Central memory CD8-positive, alpha-beta T cell (primary cell): Measurements from ENCODE around the gene SCAPER.
"Not testable (repeated sequence)": the region's sequence is repeated elsewhere in the genome, so short reads cannot be mapped to it uniquely, and the experiment has no call there.

Experiments
- ATAC-seq: fragments of 150-1000 bp; cut with Tn5 transposase; replicated peaks from 2 replicates; pipeline ENCODE4 v1.10.0; 2022; ENCODE audit warnings: mild to moderate bottlenecking, moderate FRiP score, moderate number of reproducible peaks; ENCODE audit not compliant: poor library complexity, severe bottlenecking; ENCODE audit errors: extremely low read depth
- DNase-seq, 2 donors: peaks; one replicate each; pipeline ENCODE4 v3.0.0; 2021; ENCODE audit warnings: low spot score in 2 of 2
- H3K27ac Mint-ChIP-seq: one replicate; pipeline ENCODE4 v1.8.0; 2022; ENCODE audit warnings: low read depth, mild to moderate bottlenecking, moderate library complexity, mixed read lengths
- H3K27me3 Mint-ChIP-seq: one replicate; pipeline ENCODE4 v1.8.0; 2022; ENCODE audit warnings: mixed read lengths
- H3K36me3 Mint-ChIP-seq: one replicate; pipeline ENCODE4 v1.8.0; 2022; ENCODE audit warnings: mild to moderate bottlenecking, moderate library complexity, mixed read lengths; ENCODE audit not compliant: insufficient read depth
- H3K4me1 Mint-ChIP-seq: one replicate; pipeline ENCODE4 v1.8.0; 2022; ENCODE audit warnings: mixed read lengths
- H3K4me3 Mint-ChIP-seq: one replicate; pipeline ENCODE4 v1.8.0; 2022; ENCODE audit warnings: mild to moderate bottlenecking, moderate library complexity, mixed read lengths
- H3K9me3 Mint-ChIP-seq: one replicate; pipeline ENCODE4 v1.8.0; 2022; ENCODE audit warnings: mixed read lengths

The SCAPER gene

DNA sequence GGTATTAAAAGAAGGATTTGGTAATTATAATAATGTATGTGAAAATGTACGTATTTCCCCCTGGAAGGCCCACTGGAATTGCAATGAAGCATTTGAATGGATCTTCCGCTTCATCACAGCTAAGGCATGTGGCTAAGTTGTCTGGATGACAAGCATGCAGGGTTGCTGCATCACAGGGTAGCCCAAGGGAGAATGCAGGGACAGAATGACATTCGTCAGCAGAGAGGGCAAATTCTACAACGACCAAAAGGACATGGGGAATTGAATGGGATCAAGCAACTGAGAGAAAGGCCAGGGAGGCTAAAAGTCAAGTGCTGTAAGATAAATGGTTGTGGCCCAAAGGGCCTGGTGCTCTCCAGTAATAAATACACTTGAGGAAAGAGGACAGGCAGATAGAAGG is 473.2 kb downstream of the SCAPER start:
- H3K27me3 Mint-ChIP-seq, result no peaks in the 10 kb centered on the region
- H3K4me3 Mint-ChIP-seq, result no peak overlapping the region
- H3K9me3 Mint-ChIP-seq, result peaks cover 5% of the 10 kb centered on the region
- peaks cover 14% of the 10 kb centered on the region for H3K36me3 Mint-ChIP-seq
- H3K27ac Mint-ChIP-seq, result no peak overlapping the region
- no peaks in the 10 kb centered on the region for H3K4me1 Mint-ChIP-seq
- no peak for DNase-seq
- no peak for ATAC-seq

DNA sequence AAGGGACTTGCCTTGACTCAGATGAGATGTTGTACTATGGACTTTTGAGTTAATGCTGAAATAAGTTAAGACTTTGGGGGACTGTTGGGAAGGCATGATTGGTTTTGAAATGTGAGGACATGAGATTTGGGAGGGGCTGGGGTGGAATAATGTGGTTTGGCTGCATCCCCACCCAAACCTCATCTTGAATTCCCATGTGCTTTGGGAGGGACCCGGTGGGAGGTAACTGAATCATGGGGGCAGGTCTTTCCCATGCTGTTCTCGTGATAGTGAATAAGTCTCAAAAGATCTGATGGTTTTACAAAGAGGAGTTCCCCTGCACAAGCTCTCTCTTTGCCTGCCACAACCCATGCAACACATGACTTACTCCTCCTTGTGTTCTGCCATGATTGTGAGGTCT is 474.4 kb downstream of the SCAPER start:
- H3K27me3 Mint-ChIP-seq, H3K27ac Mint-ChIP-seq, ATAC-seq, H3K4me1 Mint-ChIP-seq, H3K4me3 Mint-ChIP-seq, DNase-seq, H3K9me3 Mint-ChIP-seq: not testable (repeated sequence)
- peaks cover 14% of the 10 kb centered on the region for H3K36me3 Mint-ChIP-seq

DNA sequence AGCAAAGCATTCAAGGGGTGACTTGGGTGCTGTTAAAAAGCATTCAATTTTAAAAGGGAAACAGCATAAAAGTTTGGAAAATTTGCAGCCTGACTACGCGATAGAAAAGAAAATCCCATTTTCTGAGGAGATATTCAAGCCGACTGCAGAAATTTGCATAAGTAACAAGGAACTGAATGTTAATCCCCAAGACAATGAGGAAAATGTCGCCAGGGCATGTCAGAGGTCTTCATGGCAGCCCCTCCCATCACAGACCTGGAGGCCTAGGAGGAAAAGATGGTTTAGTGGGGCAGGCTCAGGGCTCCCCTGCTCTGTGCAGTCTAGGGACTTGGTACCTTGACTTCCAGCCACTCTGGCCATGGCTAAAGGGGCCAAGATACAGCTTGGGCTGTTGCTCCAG is 475.5 kb downstream of the SCAPER start:
- DNase-seq (no peak), ATAC-seq (no peak)
- Mint-ChIP-seq H3K9me3 (peaks cover 10% of the 10 kb centered on the region), H3K4me1 (no peaks in the 10 kb centered on the region), H3K27me3 (no peaks in the 10 kb centered on the region), H3K36me3 (peaks cover 12% of the 10 kb centered on the region), H3K4me3 (no peak overlapping the region), H3K27ac (no peak overlapping the region)

DNA sequence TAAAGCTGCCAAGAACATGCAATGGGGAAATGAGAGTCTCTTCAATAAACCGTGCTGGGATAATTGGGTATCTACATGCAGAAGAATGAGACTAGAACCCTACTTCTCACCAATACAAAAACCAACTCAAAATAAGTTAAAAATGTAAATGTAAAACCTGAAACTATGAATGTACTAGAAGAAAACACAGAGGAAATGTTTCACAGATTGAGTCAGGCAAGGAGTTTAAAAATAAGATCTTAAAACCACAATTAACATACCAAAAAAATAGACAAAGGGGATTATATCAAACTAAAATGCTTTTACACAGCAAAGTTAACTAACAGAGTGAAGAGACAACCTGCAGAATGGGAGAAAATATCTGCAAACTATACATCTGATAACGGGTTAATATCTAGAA is 478.2 kb downstream of the SCAPER start:
- H3K4me1 Mint-ChIP-seq, result no peaks in the 10 kb centered on the region
- no peak overlapping the region for H3K4me3 Mint-ChIP-seq
- no peaks in the 10 kb centered on the region for H3K27me3 Mint-ChIP-seq
- H3K9me3 Mint-ChIP-seq, result peaks cover 10% of the 10 kb centered on the region
- peaks cover 6% of the 10 kb centered on the region for H3K36me3 Mint-ChIP-seq
- ATAC-seq (no peak), DNase-seq (no peak)
- no peak overlapping the region for H3K27ac Mint-ChIP-seq

DNA sequence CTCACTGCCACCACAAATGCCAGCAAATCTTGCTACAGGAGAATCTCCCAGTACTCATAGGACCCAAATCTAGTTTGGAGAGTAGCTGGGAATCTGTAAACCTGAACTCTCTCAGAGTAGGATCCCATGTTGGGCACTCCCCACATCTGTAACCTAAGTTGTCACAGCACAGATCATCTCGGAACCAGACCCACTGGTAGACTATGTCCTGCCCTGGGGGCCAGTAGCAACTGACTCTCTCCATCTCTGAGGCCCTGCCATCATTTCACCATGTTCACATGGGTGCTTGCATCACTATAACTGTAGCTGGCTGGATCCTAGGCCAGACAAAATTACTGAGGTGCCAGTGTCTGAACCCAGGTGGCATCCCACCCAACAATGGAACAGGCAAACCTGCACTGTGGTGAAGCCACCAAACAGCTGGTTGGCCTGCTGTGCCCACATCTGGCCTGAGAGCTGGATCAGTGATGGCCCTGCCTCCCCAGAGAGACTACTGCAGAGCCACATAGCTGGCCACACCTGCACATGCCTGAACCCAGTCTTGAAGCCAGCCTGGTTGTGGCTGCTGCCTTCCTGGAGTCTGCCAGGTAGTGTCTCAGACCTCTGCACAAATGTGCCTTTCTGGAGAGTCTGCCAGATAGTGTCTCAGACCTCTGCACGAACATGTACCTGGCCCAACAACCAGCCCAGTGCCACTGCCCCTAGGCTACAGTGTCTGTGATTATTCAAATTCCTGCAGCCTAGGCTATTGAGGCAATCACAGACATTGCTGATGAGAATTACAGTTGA is 486.6 kb downstream of the SCAPER start:
- Mint-ChIP-seq H3K4me3 (no peak overlapping the region), H3K4me1 (no peaks in the 10 kb centered on the region), H3K9me3 (no peaks in the 10 kb centered on the region), H3K27me3 (no peaks in the 10 kb centered on the region), H3K27ac (no peak overlapping the region), H3K36me3 (no peaks in the 10 kb centered on the region)
- DNase-seq, result no peak
- no peak for ATAC-seq

DNA sequence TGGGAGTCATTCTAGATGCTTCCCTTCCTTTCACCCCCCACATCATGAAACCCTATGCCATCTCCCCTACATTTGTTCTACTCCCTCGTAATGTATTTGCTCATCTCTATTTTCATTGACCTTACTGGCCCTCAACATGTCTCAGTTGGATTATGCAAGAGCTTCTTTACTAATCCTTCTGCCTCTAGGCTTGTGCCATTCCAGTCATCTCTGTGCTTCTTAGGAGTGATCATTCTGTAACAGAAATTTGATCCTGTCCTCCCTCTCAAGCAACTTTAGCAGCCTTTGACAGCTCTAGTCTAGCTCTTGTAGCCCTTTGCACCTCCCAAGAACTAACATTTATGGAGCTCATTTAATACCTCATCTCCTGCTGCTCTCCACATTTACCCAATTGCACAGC is 503.9 kb downstream of the SCAPER start:
- DNase-seq, result no peak
- no peak overlapping the region for H3K4me3 Mint-ChIP-seq

DNA sequence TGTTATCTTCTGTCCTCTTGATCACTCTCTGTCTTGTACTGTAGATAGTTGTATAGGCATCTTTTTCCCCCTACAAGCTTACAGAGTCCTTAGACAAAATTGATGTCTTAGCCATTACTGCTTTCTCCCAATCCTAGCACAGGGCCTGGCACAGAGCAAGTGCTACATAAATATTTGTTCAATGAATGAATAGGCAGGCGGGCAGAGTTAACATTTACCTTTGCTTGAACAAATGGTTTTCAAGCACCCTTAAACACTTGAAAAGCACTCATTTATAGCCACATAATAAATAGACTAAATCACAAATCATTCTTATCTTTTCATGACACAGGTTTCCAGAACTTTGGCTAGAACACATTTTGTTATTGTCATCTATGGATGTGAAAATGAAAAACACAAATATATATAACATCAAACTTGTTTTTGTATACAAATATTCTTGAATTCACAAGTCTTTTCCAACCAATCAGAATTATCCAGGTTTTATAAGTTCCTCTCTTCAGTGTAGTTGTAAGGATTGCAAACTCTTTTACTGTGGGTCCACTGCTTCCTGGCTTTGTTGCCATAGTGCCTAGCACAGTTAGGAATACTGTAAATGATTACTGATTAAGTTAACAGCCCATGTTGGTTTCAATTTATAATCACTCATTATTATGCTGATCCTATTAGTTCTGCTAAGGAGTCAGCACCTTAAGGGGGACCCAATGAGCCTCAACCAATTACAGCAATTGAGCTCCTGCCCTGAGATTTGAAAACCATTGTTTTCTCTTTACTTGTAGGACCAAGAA is 506.6 kb downstream of the SCAPER start:
- Mint-ChIP-seq H3K36me3 (peaks cover 2% of the 10 kb centered on the region), H3K27me3 (no peaks in the 10 kb centered on the region), H3K4me3 (no peak overlapping the region), H3K4me1 (no peaks in the 10 kb centered on the region), H3K9me3 (no peaks in the 10 kb centered on the region), H3K27ac (no peak overlapping the region)
- DNase-seq (no peak), ATAC-seq (no peak)

More for the DNA sequence above, 503.9 kb downstream of the SCAPER start:
- Mint-ChIP-seq H3K27me3 (no peaks in the 10 kb centered on the region), H3K9me3 (no peaks in the 10 kb centered on the region), H3K36me3 (peaks cover 2% of the 10 kb centered on the region), H3K4me1 (no peaks in the 10 kb centered on the region), H3K27ac (no peak overlapping the region)
- ATAC-seq, result no peak

DNA sequence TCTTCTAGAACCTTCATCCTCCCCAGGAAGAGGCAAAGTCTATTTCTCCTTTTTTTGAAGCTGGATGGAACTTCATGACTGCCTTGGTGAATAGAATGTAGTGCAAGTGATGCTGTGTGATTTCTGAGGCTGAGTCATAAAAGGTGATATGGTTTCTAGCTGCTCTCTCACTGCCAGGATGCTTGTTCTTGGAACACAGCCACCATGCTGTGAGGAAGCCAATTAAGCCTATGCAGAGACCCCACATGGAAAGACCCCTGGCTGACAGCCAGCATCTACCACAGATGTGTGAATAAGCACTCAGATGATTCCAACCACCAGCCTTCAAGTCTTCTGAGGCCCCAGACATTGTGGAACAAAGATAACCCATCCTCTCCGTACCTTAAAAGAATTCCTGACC is 511.5 kb downstream of the SCAPER start:
- Mint-ChIP-seq H3K9me3 (no peaks in the 10 kb centered on the region), H3K36me3 (peaks cover 4% of the 10 kb centered on the region), H3K4me1 (no peaks in the 10 kb centered on the region), H3K27ac (no peak overlapping the region), H3K27me3 (no peaks in the 10 kb centered on the region), H3K4me3 (no peak overlapping the region)
- no peak for DNase-seq
- ATAC-seq, result no peak

DNA sequence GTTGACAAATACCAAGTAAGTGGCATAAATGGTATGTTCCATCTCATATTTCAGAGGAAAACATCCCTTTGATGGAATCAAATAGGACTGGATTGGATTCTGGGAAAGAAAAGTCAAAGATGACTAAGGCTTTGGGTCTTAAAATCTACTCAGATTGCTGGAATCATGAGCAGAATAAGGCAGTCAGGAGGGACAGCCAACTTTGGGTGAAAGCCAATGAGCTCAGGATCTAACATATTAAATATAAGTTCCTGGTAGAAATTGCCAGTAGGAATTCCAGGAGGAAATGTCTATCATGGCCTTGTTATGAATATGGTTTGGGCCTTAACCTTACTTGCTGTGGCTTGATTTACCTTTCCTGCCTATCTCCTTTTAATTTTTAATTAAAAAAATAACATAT is 513.3 kb downstream of the SCAPER start:
- peaks cover 4% of the 10 kb centered on the region for H3K36me3 Mint-ChIP-seq

DNA sequence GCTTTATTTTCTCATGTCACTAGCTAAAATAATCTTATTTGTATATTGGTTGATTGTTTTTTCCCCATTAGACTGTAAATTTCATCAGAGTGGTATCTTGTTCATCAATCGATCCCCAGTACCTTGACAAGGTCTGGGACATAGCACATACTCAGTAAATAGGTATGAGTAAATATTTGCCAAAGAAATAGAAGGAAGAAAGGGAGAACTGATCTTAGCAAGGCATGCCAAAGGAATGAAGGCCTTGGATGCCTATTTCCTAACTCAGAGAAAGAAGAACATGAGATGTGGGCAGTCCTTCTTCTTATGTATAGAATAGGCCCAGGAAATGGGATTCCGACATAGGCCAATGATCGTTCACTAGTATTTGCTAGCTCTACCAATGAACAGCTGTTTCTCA is 513.8 kb downstream of the SCAPER start:
- no peak for DNase-seq
- Mint-ChIP-seq H3K9me3 (peaks cover 5% of the 10 kb centered on the region), H3K36me3 (peaks cover 4% of the 10 kb centered on the region), H3K27me3 (no peaks in the 10 kb centered on the region), H3K27ac (no peak overlapping the region), H3K4me1 (no peaks in the 10 kb centered on the region), H3K4me3 (no peak overlapping the region)
- no peak for ATAC-seq

More for the DNA sequence above, 513.3 kb downstream of the SCAPER start:
- no peak overlapping the region for H3K4me3 Mint-ChIP-seq
- ATAC-seq (no peak), DNase-seq (no peak)
- H3K4me1 Mint-ChIP-seq, result no peaks in the 10 kb centered on the region
- H3K9me3 Mint-ChIP-seq, result no peaks in the 10 kb centered on the region
- H3K27me3 Mint-ChIP-seq, result no peaks in the 10 kb centered on the region
- no peak overlapping the region for H3K27ac Mint-ChIP-seq

DNA sequence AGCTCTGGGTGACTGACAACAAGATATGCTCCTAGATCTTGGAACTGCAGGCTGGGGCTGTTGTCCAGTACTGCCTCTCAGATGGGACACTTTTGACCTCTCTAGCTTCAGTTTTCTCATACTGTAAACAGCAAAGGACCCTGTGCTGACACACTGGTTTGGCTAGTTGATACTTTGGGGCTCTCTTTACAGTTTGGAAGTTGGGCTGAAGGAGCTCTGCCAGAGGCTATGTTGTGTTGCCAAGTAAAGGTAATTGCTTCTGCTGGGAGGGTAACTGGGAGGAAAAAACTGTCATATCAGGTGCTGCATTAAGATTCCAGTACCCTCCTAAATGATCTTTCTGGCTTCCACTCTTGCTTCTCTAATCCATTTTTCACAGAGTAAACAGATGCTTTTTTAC is 514.6 kb downstream of the SCAPER start:
- no peak overlapping the region for H3K4me3 Mint-ChIP-seq
- H3K27ac Mint-ChIP-seq, result no peak overlapping the region
- H3K4me1 Mint-ChIP-seq, result no peaks in the 10 kb centered on the region
- H3K27me3 Mint-ChIP-seq, result no peaks in the 10 kb centered on the region
- no peak for DNase-seq
- peaks cover 5% of the 10 kb centered on the region for H3K9me3 Mint-ChIP-seq
- peaks cover 4% of the 10 kb centered on the region for H3K36me3 Mint-ChIP-seq
- ATAC-seq, result no peak

DNA sequence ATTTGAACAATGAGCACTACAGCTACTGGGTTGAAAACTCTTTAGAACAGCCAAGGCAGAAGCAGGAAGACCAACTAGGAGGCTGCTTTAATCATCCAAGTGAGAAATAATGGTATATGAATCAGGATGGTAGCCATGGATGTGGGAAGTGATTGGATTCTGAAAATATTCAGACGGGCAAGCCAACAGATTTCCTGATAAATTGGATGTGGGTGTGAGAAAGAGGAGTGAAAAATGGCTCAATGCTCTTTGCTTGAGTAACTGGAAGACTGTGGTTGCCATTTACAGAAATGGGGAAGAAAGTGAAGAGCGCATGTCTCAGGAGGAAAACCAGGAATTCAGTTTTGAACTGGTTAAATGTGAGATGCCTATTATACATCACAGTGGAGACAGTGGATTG is 518.2 kb downstream of the SCAPER start:
- Mint-ChIP-seq H3K4me1 (no peaks in the 10 kb centered on the region), H3K27me3 (no peaks in the 10 kb centered on the region), H3K9me3 (peaks cover 5% of the 10 kb centered on the region), H3K4me3 (no peak overlapping the region), H3K36me3 (peaks cover 2% of the 10 kb centered on the region), H3K27ac (no peak overlapping the region)
- DNase-seq (no peak), ATAC-seq (no peak)

DNA sequence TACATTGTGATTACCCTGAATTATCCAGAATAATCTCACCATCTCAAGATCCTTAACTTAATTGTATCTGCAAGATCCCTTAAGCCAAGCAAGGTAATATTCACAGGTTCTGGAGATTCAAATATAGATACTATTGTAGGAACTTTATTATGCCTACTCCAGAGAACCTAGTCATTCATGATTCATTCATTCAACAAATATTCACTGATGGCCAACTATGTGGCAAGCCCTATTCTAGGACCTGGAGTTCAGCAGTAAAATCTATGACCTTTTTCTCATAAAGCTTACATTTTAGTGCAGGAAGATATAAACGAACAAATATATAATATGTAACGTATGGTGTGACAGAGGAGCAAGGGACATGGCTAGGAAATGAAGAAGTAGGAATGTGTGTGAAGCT is 519.0 kb downstream of the SCAPER start:
- Mint-ChIP-seq H3K27ac (no peak overlapping the region), H3K27me3 (no peaks in the 10 kb centered on the region), H3K4me3 (no peak overlapping the region), H3K4me1 (no peaks in the 10 kb centered on the region), H3K36me3 (peaks cover 2% of the 10 kb centered on the region), H3K9me3 (peaks cover 5% of the 10 kb centered on the region)
- ATAC-seq (no peak), DNase-seq (no peak)
